NCI-H748 (cell line): ENCODE results near the gene TM9SF4.

Experiments used
- DNase-seq: peaks from one replicate; lab custom pipeline; 2025; ENCODE audit not compliant: unreplicated experiment; lab: John Stamatoyannopoulos, UW

TM9SF4 gene

DNA sequence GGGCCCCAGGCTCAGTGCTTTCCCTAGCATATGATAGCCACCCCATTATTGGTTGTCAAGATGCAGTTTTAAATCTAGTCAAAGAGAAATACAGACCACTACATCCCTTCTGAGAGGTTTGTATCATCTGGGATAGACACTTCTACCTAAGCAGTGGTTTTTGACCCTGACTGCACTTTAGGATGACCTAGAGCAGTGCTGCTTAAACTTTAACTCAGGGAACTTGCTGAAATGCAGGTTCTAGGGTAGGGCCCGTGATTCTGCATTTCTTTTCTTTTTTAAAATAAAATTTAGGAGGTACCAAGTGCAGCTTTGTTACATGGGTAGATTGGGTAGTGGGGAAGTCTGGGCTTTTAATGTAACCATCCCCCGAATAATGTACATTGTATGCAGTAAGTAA lies 18.7 kb downstream of the TM9SF4 start:
- DNase-seq, result no peak

GRCh38 chr20:32129863-32130262 lies 20.3 kb downstream of the TM9SF4 start:
- no peak for DNase-seq

GRCh38 chr20:32130352-32130751 lies 20.8 kb downstream of the TM9SF4 start:
- DNase-seq, result no peak

DNA sequence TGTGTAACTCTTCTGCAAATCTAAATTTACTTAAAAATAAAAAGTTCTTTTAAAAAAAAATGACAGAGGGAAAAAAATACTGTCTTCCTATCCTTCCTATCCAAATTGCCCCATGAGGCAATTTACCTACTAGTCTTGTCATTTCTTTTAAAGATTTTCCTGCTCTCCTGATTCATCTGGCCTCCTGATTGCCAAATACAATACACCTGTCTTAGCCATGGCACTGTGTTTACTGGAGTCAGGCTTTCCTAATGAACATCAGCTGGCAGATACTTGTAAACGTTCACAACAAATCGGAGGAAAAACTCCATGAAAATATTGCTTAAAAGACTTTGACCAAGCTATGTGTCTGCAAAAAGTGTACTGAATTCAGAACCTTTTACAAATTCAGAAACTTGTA lies 21.5 kb downstream of the TM9SF4 start:
- no peak for DNase-seq

GRCh38 chr20:32132911-32133549 lies 23.5 kb downstream of the TM9SF4 start:
- DNase-seq, result no peak

- DNase-seq, result no peak
Observed at GRCh38 chr20:32134026-32134425, 24.5 kb downstream of the TM9SF4 start.

DNA sequence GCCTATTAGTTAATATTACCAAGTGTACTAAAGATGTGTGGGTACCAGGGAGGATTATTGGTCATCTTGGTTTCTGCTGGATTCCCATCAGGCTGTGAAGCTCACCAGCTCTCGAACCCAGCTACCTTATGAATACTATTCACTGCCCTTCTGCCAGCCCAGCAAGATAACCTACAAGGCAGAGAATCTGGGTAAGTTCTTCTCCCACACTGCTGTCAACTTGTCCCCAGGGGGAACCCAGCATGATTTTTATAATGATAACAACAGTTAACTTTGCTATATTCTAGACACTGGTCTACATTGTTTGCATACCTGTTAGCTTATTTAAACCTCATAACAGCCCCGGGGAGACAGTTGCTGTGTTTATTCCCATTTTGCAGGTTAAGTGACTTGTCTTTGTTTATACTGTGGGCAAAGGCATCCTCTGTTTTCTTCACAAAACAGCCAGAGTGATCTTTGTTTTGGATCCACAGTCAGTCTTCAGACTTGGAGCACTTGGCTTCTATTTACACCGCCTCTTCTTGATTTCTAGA lies 26.5 kb downstream of the TM9SF4 start:
- DNase-seq, result no peak

DNA sequence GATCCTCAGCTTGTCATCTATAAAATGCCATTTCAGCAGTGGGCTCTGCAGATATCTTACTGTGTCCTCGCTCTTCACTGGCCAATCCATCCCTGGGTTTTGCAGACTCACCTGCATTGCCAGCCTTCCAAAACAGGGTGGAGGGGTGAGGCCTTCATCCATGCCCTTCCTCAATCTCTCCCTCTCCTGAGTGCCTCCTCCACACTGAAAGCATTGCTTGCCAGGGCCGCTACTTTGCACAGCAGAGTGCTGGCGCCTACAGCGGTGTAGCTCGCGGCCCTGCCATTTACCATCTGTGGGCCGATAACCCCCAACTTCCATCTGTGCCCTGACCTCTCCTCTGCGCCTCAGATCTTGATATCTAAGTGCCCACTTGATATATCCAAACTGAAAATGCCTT lies 29.4 kb downstream of the TM9SF4 start:
- DNase-seq, result no peak

DNA sequence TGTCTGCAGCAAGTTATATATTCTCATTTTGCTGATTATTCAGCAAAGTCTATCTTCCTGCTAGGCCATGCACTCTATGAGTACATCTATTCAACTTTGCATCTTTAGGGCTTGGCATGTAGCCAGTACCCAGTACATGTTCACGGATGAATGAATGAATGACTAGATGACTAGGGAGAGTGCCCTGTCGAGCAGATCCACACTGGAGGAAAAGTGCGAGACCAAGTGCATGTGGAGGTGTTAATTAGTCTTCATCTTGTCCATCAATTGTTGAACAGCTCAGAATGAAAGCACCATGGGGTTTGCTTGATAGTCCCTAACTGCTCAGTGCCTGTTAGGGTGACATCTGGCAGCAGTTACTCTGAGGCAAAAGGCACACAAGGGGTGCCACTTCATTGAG lies 30.4 kb downstream of the TM9SF4 start:
- DNase-seq, result no peak

DNA sequence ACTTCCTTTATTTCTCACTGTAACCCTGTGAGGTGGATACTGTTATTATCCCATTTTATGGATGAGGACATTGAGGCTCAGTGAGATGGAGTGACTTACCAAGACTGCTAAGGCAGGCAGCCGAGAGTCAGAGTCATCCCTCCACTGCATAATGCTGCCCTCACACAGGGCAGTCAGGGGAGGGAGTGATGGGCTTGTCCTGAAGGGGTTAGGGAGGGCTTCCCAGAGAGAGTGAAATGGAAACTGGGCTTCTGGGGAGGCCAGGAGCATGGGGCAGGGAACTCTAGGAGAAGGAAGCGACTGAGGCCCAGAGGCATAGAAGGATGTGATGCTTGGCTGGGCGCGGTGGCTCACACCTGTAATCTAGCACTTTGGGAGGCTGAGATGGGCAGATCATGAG lies 31.1 kb downstream of the TM9SF4 start:
- no peak for DNase-seq

GRCh38 chr20:32141465-32141980 lies 32.0 kb downstream of the TM9SF4 start:
- no peak for DNase-seq

GRCh38 chr20:32142088-32142487 lies 32.6 kb downstream of the TM9SF4 start:
- no peak for DNase-seq

GRCh38 chr20:32142991-32143390 lies 33.5 kb downstream of the TM9SF4 start:
- DNase-seq, result no peak

GRCh38 chr20:32144898-32145662 lies 35.6 kb downstream of the TM9SF4 start:
- no peak for DNase-seq

GRCh38 chr20:32149566-32150170 lies 40.2 kb downstream of the TM9SF4 start:
- DNase-seq, result no peak

DNA sequence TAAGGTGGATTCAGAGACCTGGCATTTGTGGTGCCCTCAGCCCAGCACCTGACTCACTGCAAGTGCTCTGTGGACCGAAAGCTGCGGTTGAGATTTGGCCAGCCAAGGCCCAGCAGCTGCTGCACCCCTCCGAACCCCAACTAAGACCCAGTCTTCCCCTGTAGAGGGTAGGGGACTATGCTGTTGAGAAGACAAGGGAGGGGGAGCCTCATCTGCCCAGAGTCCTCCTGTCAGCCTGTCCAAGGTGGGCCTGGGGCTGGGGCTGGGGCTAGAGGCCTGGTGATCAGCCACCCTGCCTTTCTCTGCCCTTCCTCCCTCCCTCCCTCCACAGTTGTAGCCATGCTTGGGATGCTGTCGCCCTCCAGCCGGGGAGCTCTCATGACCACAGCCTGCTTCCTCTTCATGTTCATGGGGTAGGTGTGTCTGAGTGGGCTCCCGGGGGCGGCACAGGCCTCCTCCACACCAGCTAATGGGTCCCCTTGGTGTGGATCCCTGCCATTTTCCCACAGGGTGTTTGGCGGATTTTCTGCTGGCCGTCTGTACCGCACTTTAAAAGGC lies 40.9 kb downstream of the TM9SF4 start:
- no peak for DNase-seq

GRCh38 chr20:32152421-32153155 lies 43.1 kb downstream of the TM9SF4 start:
- no peak for DNase-seq

- DNase-seq, result no peak
Observed at GRCh38 chr20:32153156-32153665, 43.7 kb downstream of the TM9SF4 start.

GRCh38 chr20:32153771-32154170 lies 44.3 kb downstream of the TM9SF4 start:
- DNase-seq, result no peak
